HG03354 (cell line): ENCODE results near the gene ACTBL2.
"Not testable (repeated sequence)": the region's sequence is repeated elsewhere in the genome, so short reads cannot be mapped to it uniquely, and the experiment has no call there.

Experiments used
- ATAC-seq: cut with Tn5 transposase; IDR thresholded peaks from one replicate; pipeline ENCODE4 v1.9.1; 2021; ENCODE audit warnings: mild to moderate bottlenecking; ENCODE audit not compliant: unreplicated experiment, poor library complexity, severe bottlenecking

Gene ACTBL2

GRCh38 chr5:57495285-57496086, 12.9 kb upstream of the ACTBL2 start:
- ATAC-seq, result peak; percentile 24

- ATAC-seq, result no peak
Measured at GRCh38 chr5:57494104-57495098, 11.8 kb upstream of the ACTBL2 start.

GRCh38 chr5:57493034-57493433, 10.4 kb upstream of the ACTBL2 start:
- ATAC-seq, result no peak

- ATAC-seq, result no peak
Measured at GRCh38 chr5:57492632-57493031, 10.0 kb upstream of the ACTBL2 start.

- ATAC-seq, result no peak
Measured at GRCh38 chr5:57491369-57491965, 8.9 kb upstream of the ACTBL2 start.

GRCh38 chr5:57488215-57488955, 5.8 kb upstream of the ACTBL2 start:
- no peak for ATAC-seq

GRCh38 chr5:57486027-57486602, 3.5 kb upstream of the ACTBL2 start:
- no peak for ATAC-seq

GRCh38 chr5:57478826-57479225, 3.8 kb downstream of the ACTBL2 start:
- ATAC-seq, result no peak

- ATAC-seq, result no peak
Measured at GRCh38 chr5:57476601-57477056, 6.0 kb downstream of the ACTBL2 start.

GRCh38 chr5:57470339-57470738, 12.3 kb downstream of the ACTBL2 start:
- ATAC-seq, result no peak

- ATAC-seq, result no peak
Measured at GRCh38 chr5:57468481-57469163, 14.0 kb downstream of the ACTBL2 start.

GRCh38 chr5:57466544-57466943, 16.1 kb downstream of the ACTBL2 start:
- ATAC-seq, result no peak

GRCh38 chr5:57460056-57460455, 22.6 kb downstream of the ACTBL2 start:
- ATAC-seq, result not testable (repeated sequence)

- no peak for ATAC-seq
Measured at GRCh38 chr5:57458443-57458842, 24.2 kb downstream of the ACTBL2 start.

- ATAC-seq, result no peak
Measured at GRCh38 chr5:57456531-57457135, 26.0 kb downstream of the ACTBL2 start.

GRCh38 chr5:57455511-57456455, 26.8 kb downstream of the ACTBL2 start:
- no peak for ATAC-seq

GRCh38 chr5:57454896-57455295, 27.7 kb downstream of the ACTBL2 start:
- no peak for ATAC-seq
